Left ventricle myocardium inferior (tissue), 1 donor: ENCODE results near the gene TSPAN18. TPM values are rescaled to one million over a fixed set of nuclear protein-coding genes. Genes with fewer than 3 reads are reported as not detected.

Experiments used
- DNase-seq: peaks from one replicate; pipeline ENCODE4 v3.0.0-alpha.2; 2020
- H3K27ac ChIP-seq: fragments of 200-600 bp; replicated peaks from 2 replicates; pipeline ENCODE4 v1.8.0; 2021
- H3K27me3 ChIP-seq: fragments of 200-600 bp; 2 replicates; pipeline ENCODE4 v1.8.0; 2021; ENCODE audit warnings: low read depth
- H3K36me3 ChIP-seq: fragments of 200-600 bp; 2 replicates; pipeline ENCODE4 v1.8.0; 2021
- H3K4me1 ChIP-seq: fragments of 200-600 bp; 2 replicates; pipeline ENCODE4 v1.8.0; 2021
- H3K4me3 ChIP-seq: fragments of 200-600 bp; 2 replicates; pipeline ENCODE4 v1.8.0; 2021; ENCODE audit warnings: mild to moderate bottlenecking, moderate library complexity
- H3K9me3 ChIP-seq: fragments of 200-600 bp; replicated peaks from 2 replicates; pipeline ENCODE4 v1.8.0; 2021
- intact Hi-C: fragments of 100-400 bp; cut with micrococcal nuclease; formaldehyde crosslinking; loops from one replicate; pipeline ENCODE4 v1.11.0; 2022
- total RNA-seq: library from RNA; stranded (reverse); fragmentation: NEBNext Ultra II Directional; extraction: Animal tissue kit (Norgen Biotek cat#: 25700); gene quantifications from one replicate; pipeline ENCODE4 v1.2.1, GENCODE V29; 2021
- TF ChIP-seq, protein P1 (sequence below): fragments of 200-600 bp; IDR thresholded peaks from 2 replicates; pipeline ENCODE4 v1.8.0; 2021; ENCODE audit warnings: antibody characterized with exemption, mild to moderate bottlenecking, borderline replicate concordance
- donor health status: DM: no; HTN: yes; CAD: no; lungs with severe emphysema.

Gene TSPAN18
- total RNA-seq, 1 donor from 2014 or later: 129 TPM

DNA sequence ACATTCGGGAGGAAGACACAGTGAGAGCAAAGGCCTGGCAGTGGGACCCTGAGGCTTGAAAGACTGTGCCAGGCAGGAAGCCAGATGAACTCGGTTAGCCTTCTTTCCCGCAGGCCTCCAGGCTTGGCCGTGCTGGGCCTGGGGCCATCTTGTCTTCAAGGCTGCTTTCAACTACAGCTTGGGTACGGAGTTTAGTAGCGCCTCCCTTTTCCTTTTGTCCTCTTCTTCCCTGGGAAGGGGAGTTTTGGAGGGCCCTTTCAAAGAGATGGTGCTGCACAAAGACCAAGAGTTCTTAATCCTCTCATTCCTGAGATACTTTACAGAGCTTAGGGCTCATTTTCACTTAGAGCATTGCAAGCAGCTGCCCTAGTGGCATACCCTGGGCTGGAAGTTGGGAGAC lies 136.5 kb downstream of the TSPAN18 start:
- TF ChIP-seq, protein P1, sequence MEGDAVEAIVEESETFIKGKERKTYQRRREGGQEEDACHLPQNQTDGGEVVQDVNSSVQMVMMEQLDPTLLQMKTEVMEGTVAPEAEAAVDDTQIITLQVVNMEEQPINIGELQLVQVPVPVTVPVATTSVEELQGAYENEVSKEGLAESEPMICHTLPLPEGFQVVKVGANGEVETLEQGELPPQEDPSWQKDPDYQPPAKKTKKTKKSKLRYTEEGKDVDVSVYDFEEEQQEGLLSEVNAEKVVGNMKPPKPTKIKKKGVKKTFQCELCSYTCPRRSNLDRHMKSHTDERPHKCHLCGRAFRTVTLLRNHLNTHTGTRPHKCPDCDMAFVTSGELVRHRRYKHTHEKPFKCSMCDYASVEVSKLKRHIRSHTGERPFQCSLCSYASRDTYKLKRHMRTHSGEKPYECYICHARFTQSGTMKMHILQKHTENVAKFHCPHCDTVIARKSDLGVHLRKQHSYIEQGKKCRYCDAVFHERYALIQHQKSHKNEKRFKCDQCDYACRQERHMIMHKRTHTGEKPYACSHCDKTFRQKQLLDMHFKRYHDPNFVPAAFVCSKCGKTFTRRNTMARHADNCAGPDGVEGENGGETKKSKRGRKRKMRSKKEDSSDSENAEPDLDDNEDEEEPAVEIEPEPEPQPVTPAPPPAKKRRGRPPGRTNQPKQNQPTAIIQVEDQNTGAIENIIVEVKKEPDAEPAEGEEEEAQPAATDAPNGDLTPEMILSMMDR: no peak
- peaks cover 64% of the 10 kb centered on the region for H3K4me1 ChIP-seq
- H3K36me3 ChIP-seq: peaks cover 8% of the 10 kb centered on the region
- H3K27me3 ChIP-seq: no peaks in the 10 kb centered on the region
- intact Hi-C loops: no loop called here
- peak overlapping the region; percentile 84 for H3K27ac ChIP-seq
- H3K9me3 ChIP-seq: no peaks in the 10 kb centered on the region
- no peak for DNase-seq
- no peak overlapping the region for H3K4me3 ChIP-seq

- peak; percentile 78 for DNase-seq
- Histone ChIP-seq H3K4me3 (no peak overlapping the region), H3K36me3 (no peaks in the 10 kb centered on the region), H3K4me1 (peaks cover 71% of the 10 kb centered on the region), H3K27ac (peak overlapping the region; percentile 77), H3K9me3 (peaks cover under 1% of the 10 kb centered on the region), H3K27me3 (no peaks in the 10 kb centered on the region)
- intact Hi-C loops: no loop called here
- TF ChIP-seq, protein P1: peak; percentile 46
These were observed 139.1 kb downstream of the TSPAN18 start for GRCh38 chr11:44865866-44866272.

- DNase-seq: no peak
- Histone ChIP-seq H3K36me3 (no peaks in the 10 kb centered on the region), H3K4me3 (no peak overlapping the region), H3K4me1 (peaks cover 71% of the 10 kb centered on the region), H3K9me3 (peaks cover 5% of the 10 kb centered on the region), H3K27ac (peak overlapping the region; percentile 77), H3K27me3 (no peaks in the 10 kb centered on the region)
- TF ChIP-seq, protein P1: no peak
- intact Hi-C loops: no loop called here
These were observed 139.5 kb downstream of the TSPAN18 start for GRCh38 chr11:44866286-44866685.

- no peak for DNase-seq
- Histone ChIP-seq H3K9me3 (peaks cover 5% of the 10 kb centered on the region), H3K36me3 (no peaks in the 10 kb centered on the region), H3K27ac (peak overlapping the region; percentile 52), H3K4me3 (no peak overlapping the region), H3K4me1 (peaks cover 57% of the 10 kb centered on the region), H3K27me3 (no peaks in the 10 kb centered on the region)
- intact Hi-C loops: no loop called here
- TF ChIP-seq, protein P1: no peak
These were observed 141.3 kb downstream of the TSPAN18 start for GRCh38 chr11:44868021-44868420.

GRCh38 chr11:44868455-44869421 lies 142.0 kb downstream of the TSPAN18 start:
- no peaks in the 10 kb centered on the region for H3K36me3 ChIP-seq
- intact Hi-C loops: no loop called here
- no peaks in the 10 kb centered on the region for H3K27me3 ChIP-seq
- H3K9me3 ChIP-seq: peaks cover 5% of the 10 kb centered on the region
- DNase-seq: peak; percentile 33
- TF ChIP-seq, protein P1: no peak
- peaks cover 50% of the 10 kb centered on the region for H3K4me1 ChIP-seq
- H3K27ac ChIP-seq: peak overlapping the region; percentile 52
- no peak overlapping the region for H3K4me3 ChIP-seq
